K562 (cell line): ENCODE data around the gene USP24. TPM values are rescaled to one million over a fixed set of nuclear protein-coding genes. Genes with fewer than 3 reads are reported as not detected.

ENCODE experiments used
- ATAC-seq: fragments of 200-7000 bp; cut with Tn5 transposase; 3 replicates; pipeline ENCODE4 v1.9.1; 2020; ENCODE audit warnings: moderate library complexity
- BruUV-seq: library from RNA; stranded (reverse); fragments of 400-500 nt; replicated peaks from 2 replicates; lab custom pipeline; 2021; lab: Mats Ljungman, UMichigan
- CTCF ChIA-PET: fragments of 300-600 bp; formaldehyde crosslinking; extraction: SDS; loops from one replicate; lab custom pipeline; 2021; ENCODE audit warnings: low intra/inter-chr PET ratio; lab: Yijun Ruan, JAX
- POLR2A ChIA-PET: fragments of 300-600, 350-650 bp; sonication (Branson Sonifier 250); formaldehyde crosslinking; extraction: SDS; loops from one replicate; lab custom pipeline; 2021; ENCODE audit warnings: antibody characterized with exemption, inconsistent platforms; lab: Yijun Ruan, JAX
- DNase-seq, 4 experiments: peaks; one replicate each; pipeline versions ENCODE4 v3.0.0 to v3.0.0-alpha.2; 2011 to 2018; ENCODE audit warnings: low spot score in 3 of 4, mixed read lengths in 3 of 4; ENCODE audit errors: extremely low read depth in 1 of 4
- FAIRE-seq: peaks from 2 replicates; lab custom pipeline; 2011; peaks lifted over from hg19 to GRCh38; lab: Jason Lieb, UNC
- H2AFZ ChIP-seq: 2 replicates; pipeline ENCODE4 v1.6.0; 2011; ENCODE audit warnings: low read depth, low read length, control low read depth, inconsistent platforms
- H3K27ac ChIP-seq: fragments of 200-600 bp; 3 replicates; pipeline ENCODE4 v1.8.0; 2011; ENCODE audit warnings: low read depth, mild to moderate bottlenecking, control low read depth, inconsistent platforms, low read length, moderate library complexity, mixed read lengths; ENCODE audit errors: extremely low read depth
- H3K27me3 ChIP-seq, 2 experiments: fragments of 300-600 bp in 1 of 2; 2 replicates in 1 of 2; 3 replicates in 1 of 2; pipeline versions ENCODE4 v1.6.0 to v1.8.0; 2011; ENCODE audit warnings: inconsistent platforms in 2 of 2, low read length in 2 of 2, mild to moderate bottlenecking in 1 of 2, mixed read lengths in 1 of 2, moderate library complexity in 1 of 2; ENCODE audit not compliant: control insufficient read depth in 2 of 2, insufficient read depth in 2 of 2
- H3K36me3 ChIP-seq: fragments of 300-600 bp; 3 replicates; pipeline ENCODE4 v1.8.0; 2011; ENCODE audit warnings: mild to moderate bottlenecking, low read length, inconsistent platforms; ENCODE audit not compliant: control insufficient read depth, insufficient read depth
- H3K4me1 ChIP-seq, 2 experiments: fragments of 200-600 bp in 1 of 2; replicated peaks in 1 of 2; 2 replicates in 1 of 2; 3 replicates in 1 of 2; pipeline versions ENCODE4 v1.5.1 to v1.8.0; 2011; ENCODE audit warnings: inconsistent platforms in 2 of 2, low read length in 2 of 2, mild to moderate bottlenecking in 1 of 2, mixed read lengths in 1 of 2, moderate library complexity in 1 of 2; ENCODE audit not compliant: control insufficient read depth in 2 of 2, insufficient read depth in 2 of 2
- H3K4me2 ChIP-seq: 2 replicates; pipeline ENCODE4 v1.6.1; 2011; ENCODE audit warnings: low read length, control low read depth, inconsistent platforms, mixed read lengths; ENCODE audit not compliant: insufficient read depth
- H3K4me3 ChIP-seq: fragments of 200-600 bp; sonication (generic), shearing (Covaris generic); 2 replicates; pipeline ENCODE4 v1.5.1; 2016; ENCODE audit warnings: control low read depth, inconsistent platforms
- H3K79me2 ChIP-seq: fragments of 200-600 bp; 3 replicates; pipeline ENCODE4 v1.8.0; 2011; ENCODE audit warnings: low read length, inconsistent platforms; ENCODE audit not compliant: control insufficient read depth, insufficient read depth
- H3K9ac ChIP-seq, 2 experiments: 2 replicates each; pipeline versions ENCODE4 v1.6.0 to v1.6.1; 2011; ENCODE audit warnings: low read depth in 2 of 2, low read length in 2 of 2, control low read depth in 1 of 2, inconsistent platforms in 1 of 2, mild to moderate bottlenecking in 1 of 2, mixed read lengths in 1 of 2; ENCODE audit not compliant: insufficient read depth in 1 of 2
- H3K9me1 ChIP-seq: one replicate; pipeline ENCODE4 v1.6.0; 2011; ENCODE audit warnings: inconsistent platforms, mild to moderate bottlenecking, low read length, moderate library complexity; ENCODE audit not compliant: control insufficient read depth, insufficient read depth
- H3K9me3 ChIP-seq: replicated peaks from 2 replicates; pipeline ENCODE4 v1.5.1; 2011; ENCODE audit warnings: low read depth, low read length, inconsistent platforms; ENCODE audit not compliant: control insufficient read depth, insufficient read depth
- H4K20me1 ChIP-seq: replicated peaks from 2 replicates; pipeline ENCODE4 v1.6.1; 2011; ENCODE audit warnings: low read length, inconsistent platforms, mixed read lengths; ENCODE audit not compliant: control insufficient read depth, insufficient read depth
- ID3 ChIP-seq, 2 experiments: fragments of 250-450 bp in 1 of 2; fragments of 450-650 bp in 1 of 2; sonication (Bioruptor Pico) in 1 of 2; IDR thresholded peaks; 2 replicates each; pipeline versions ENCODE4 v1.6.1 to v1.8.0; 2016 to 2021; ENCODE audit warnings: mild to moderate bottlenecking in 2 of 2, moderate library complexity in 2 of 2, missing compliant biosample characterization in 1 of 2, missing genetic modification characterization in 1 of 2
- JUND ChIP-seq, 2 experiments: IDR thresholded peaks; 2 replicates in 1 of 2; 3 replicates in 1 of 2; pipeline ENCODE4 v1.6.1; 2011; ENCODE audit warnings: borderline replicate concordance in 2 of 2, low read depth in 2 of 2, low read length in 2 of 2, improper control_type of control experiment in 1 of 2, missing biosample characterization in 1 of 2, missing genetic modification characterization in 1 of 2, missing genetic modification reagents in 1 of 2
- MTA2 ChIP-seq: fragments of 450-650 bp; IDR thresholded peaks from 2 replicates; pipeline ENCODE4 v1.6.1; 2016; ENCODE audit warnings: low read depth
- TAF1 ChIP-seq: IDR thresholded peaks from 2 replicates; pipeline ENCODE4 v1.6.1; 2011; ENCODE audit warnings: mild to moderate bottlenecking, low read length, moderate library complexity; ENCODE audit not compliant: insufficient read depth, control insufficient read depth, severe bottlenecking; ENCODE audit errors: extremely low read depth
- TEAD1 ChIP-seq, 2 experiments: fragments of 450-650 bp in 1 of 2; sonication (generic) in 1 of 2; formaldehyde crosslinking; IDR thresholded peaks; 2 replicates each; pipeline versions ENCODE4 v1.4.0 to v1.8.0; 2020 to 2022; ENCODE audit warnings: mild to moderate bottlenecking in 2 of 2, missing genetic modification reagents in 1 of 2
- VEZF1 ChIP-seq: fragments of 200-800 bp; sonication (Bioruptor generic); IDR thresholded peaks from 2 replicates; pipeline ENCODE4 v1.6.1; 2017; ENCODE audit warnings: missing genetic modification characterization, missing compliant biosample characterization
- ZC3H11A ChIP-seq: IDR thresholded peaks from 2 replicates; pipeline ENCODE4 v1.6.1; 2012; ENCODE audit warnings: low read depth, low read length, improper control_type of control experiment
- ZC3H4 ChIP-seq: sonication (generic); formaldehyde crosslinking; IDR thresholded peaks from 2 replicates; pipeline ENCODE4 v1.9.0; 2021; ENCODE audit warnings: missing genetic modification reagents, borderline replicate concordance
- ZNF324 ChIP-seq: fragments of 250-450 bp; sonication (Bioruptor Pico); IDR thresholded peaks from 2 replicates; pipeline ENCODE4 v1.4.0; 2020; ENCODE audit warnings: mild to moderate bottlenecking
- ZSCAN29 ChIP-seq: fragments of 450-650 bp; IDR thresholded peaks from 2 replicates; pipeline ENCODE4 v1.6.1; 2017
- WGBS: fragments of 100-300 bp; shearing (Covaris generic); methylation state at CpG from one replicate; pipeline ENCODE4 v1.1.6; 2016; ENCODE audit warnings: low coverage, mixed read lengths; ENCODE audit not compliant: insufficient coverage; ENCODE audit errors: missing lambda C conversion rate; 5-methylcytosine and 5-hydroxymethylcytosine counted together
- in situ Hi-C: fragments of 300-500 bp; cut with MboI; formaldehyde crosslinking; loops from 4 replicates; pipeline ENCODE4 v1.15.0; 2018; ENCODE audit warnings: inconsistent platforms, mixed read lengths
- intact Hi-C: fragments of 100-400 bp; cut with micrococcal nuclease; formaldehyde crosslinking; loops from 2 replicates; pipeline ENCODE4 v1.14.2; 2022
- polyA plus RNA-seq, 8 experiments: library from polyadenylated mRNA; depleted of rRNA in 4 of 8; stranded (reverse) in 5 of 8; unstranded in 3 of 8; fragments of >200 nt; fragmentation: Nextera tagmentation in 2 of 8; fragmentation: Illumina TruSeq in 1 of 8; extraction: Ambion mirVana in 2 of 8; extraction: Trizol in 1 of 8; gene quantifications; 2 replicates each; pipeline versions ENCODE4 v1.2.1 to v1.2.3, GENCODE V29; 2011 to 2014; ENCODE audit warnings: inconsistent platforms in 1 of 8, missing spikeins in 1 of 8
- total RNA-seq, 7 experiments: library from RNA; depleted of rRNA in 6 of 7; stranded (reverse); fragments of >200 nt in 6 of 7; fragmentation: Illumina TruSeq in 2 of 7; extraction: Trizol in 2 of 7; gene quantifications; 2 replicates each; pipeline versions ENCODE4 v1.2.1 to v1.2.3, GENCODE V29; 2011 to 2021; ENCODE audit warnings: low replicate concordance in 1 of 7

Gene USP24
- total and polyA plus RNA-seq, 9 of the 15 experiments (the other 6 are each of a cell fraction or from before 2014, with no cell fraction given), result 7.7 to 62.6 (median 36.8) TPM

DNA sequence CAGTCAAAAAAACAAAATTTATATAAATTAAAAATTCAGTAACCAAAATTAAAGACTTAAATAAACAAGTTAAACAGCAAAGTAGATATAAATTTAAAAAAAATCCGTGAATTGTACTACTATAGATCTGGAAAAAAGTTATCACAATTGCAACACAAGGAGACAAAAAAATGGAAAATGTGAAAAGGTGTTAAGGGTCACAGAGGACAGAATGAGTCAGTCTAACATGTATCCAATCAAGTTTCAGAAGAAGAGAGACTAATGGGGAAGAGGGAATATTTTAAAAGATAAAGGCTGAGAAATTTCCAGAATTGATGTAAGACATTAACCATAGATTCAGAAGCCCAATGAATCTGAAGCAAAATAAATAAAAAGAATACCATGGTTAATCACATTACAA is 46.0 kb downstream of the USP24 start:
- WGBS, result 64% methylated on average over 1 of the region's 1 CpG
- H3K79me2 ChIP-seq, result peaks cover 4% of the 10 kb centered on the region; the same call in 1 of the 3 replicates
- no peaks in the 10 kb centered on the region for H3K9me3 ChIP-seq
- DNase-seq, result no peak
- intact Hi-C loops, result no loop called here
- no peaks in the 10 kb centered on the region for H3K9me1 ChIP-seq
- ChIA-PET CTCF (no interaction called here), POLR2A (no interaction called here)
- no peak overlapping the region for H3K9ac ChIP-seq
- H3K4me3 ChIP-seq, result no peak overlapping the region
- no peak for ATAC-seq
- no peak overlapping the region for H2AFZ ChIP-seq
- in situ Hi-C loops, result no loop called here
- no peaks in the 10 kb centered on the region for H3K27me3 ChIP-seq
- H3K36me3 ChIP-seq, result peaks cover 82% of the 10 kb centered on the region
- TF ChIP-seq ZC3H11A (no peak), ZC3H4 (CRISPR knock-in tag) (no peak), TAF1 (no peak), ZNF324 (CRISPR knock-in tag) (no peak), ZSCAN29 (no peak), TEAD1 (CRISPR knock-in tag; IDR thresholded peaks at IDR 0.05) (no peak), MTA2 (no peak), ID3 (CRISPR knock-in tag; IDR thresholded peaks at IDR 0.05) (no peak), ID3 (tag; IDR thresholded peaks at IDR 0.05) (no peak), JUND (IDR thresholded peaks at IDR 0.05; ENCODE audit: borderline replicate concordance, low read depth, low read length) (no peak), JUND (tag; IDR thresholded peaks at IDR 0.05; ENCODE audit: borderline replicate concordance, low read depth, low read length) (no peak), VEZF1 (CRISPR knock-in tag) (no peak)
- H3K27ac ChIP-seq, result no peak overlapping the region
- BruUV-seq, result no TSS peak
- no peaks in the 10 kb centered on the region for H4K20me1 ChIP-seq
- H3K4me1 ChIP-seq, result no peaks in the 10 kb centered on the region
- no peak for FAIRE-seq
- no peak overlapping the region for H3K4me2 ChIP-seq
